Right atrium auricular region (tissue), 2 donors: ENCODE measurements around the gene ZNF674. TPM values are rescaled to one million over a fixed set of nuclear protein-coding genes. Genes with fewer than 3 reads are reported as not detected.
A peak's percentile ranks its signal among the peaks of the same experiment; 100 is the strongest.

ENCODE experiments used
- DNase-seq: peaks from one replicate; pipeline ENCODE4 v3.0.0-alpha.2; 2019; ENCODE audit warnings: low spot score
- H3K27ac ChIP-seq, 2 donors: fragments of 200-600 bp; sonication (generic); 1 replicate in 1 of 2; 2 replicates in 1 of 2; pipeline ENCODE4 v1.5.1; 2016 to 2019
- H3K27me3 ChIP-seq, 2 donors: fragments of 200-600 bp; sonication (generic); one replicate each; pipeline versions ENCODE4 v1.5.1 to v1.6.0; 2017 to 2019
- H3K36me3 ChIP-seq: fragments of 200-600 bp; sonication (generic); one replicate; pipeline ENCODE4 v1.5.1; 2016
- H3K4me1 ChIP-seq, 2 donors: fragments of 200-600 bp; sonication (generic); one replicate each; pipeline versions ENCODE4 v1.5.1 to v1.6.0; 2017 to 2019
- H3K4me3 ChIP-seq, 2 donors: fragments of 200-600 bp; sonication (generic); 1 replicate in 1 of 2; 2 replicates in 1 of 2; pipeline ENCODE4 v1.5.1; 2017 to 2019; ENCODE audit warnings: mild to moderate bottlenecking in 1 of 2, moderate library complexity in 1 of 2
- H3K9me3 ChIP-seq, 2 donors: fragments of 200-600 bp; sonication (generic); one replicate each; pipeline ENCODE4 v1.5.1; 2019
- CTCF ChIP-seq, 2 donors: fragments of 200-600 bp; sonication (generic); IDR thresholded peaks; one replicate each; pipeline ENCODE4 v1.5.1; 2019; ENCODE audit warnings: antibody characterized with exemption in 2 of 2
- total RNA-seq, 2 donors: library from RNA; depleted of rRNA; stranded (reverse); fragments of >200 nt; gene quantifications; one replicate each; pipeline ENCODE4 v1.1.0, GENCODE V29; 2016

ZNF674 gene
- total RNA-seq, 2 donors from 2014 or later: 2.4 to 2.9 TPM

- H3K27ac ChIP-seq: peak overlapping the region in 1 of 2 donors; percentile 63
- DNase-seq: no peak
- no peaks in the 10 kb centered on the region for H3K36me3 ChIP-seq
- no peak for TF ChIP-seq CTCF (IDR thresholded peaks at IDR 0.05)
- no peaks in the 10 kb centered on the region for H3K9me3 ChIP-seq
- no peak overlapping the region for H3K4me3 ChIP-seq
- H3K4me1 ChIP-seq: peaks cover 0 to 30% of the 10 kb centered on the region in 2 donors
- no peaks in the 10 kb centered on the region for H3K27me3 ChIP-seq
These were observed 39.5 kb upstream of the ZNF674 start for GRCh38 chrX:46584736-46585135.

DNA sequence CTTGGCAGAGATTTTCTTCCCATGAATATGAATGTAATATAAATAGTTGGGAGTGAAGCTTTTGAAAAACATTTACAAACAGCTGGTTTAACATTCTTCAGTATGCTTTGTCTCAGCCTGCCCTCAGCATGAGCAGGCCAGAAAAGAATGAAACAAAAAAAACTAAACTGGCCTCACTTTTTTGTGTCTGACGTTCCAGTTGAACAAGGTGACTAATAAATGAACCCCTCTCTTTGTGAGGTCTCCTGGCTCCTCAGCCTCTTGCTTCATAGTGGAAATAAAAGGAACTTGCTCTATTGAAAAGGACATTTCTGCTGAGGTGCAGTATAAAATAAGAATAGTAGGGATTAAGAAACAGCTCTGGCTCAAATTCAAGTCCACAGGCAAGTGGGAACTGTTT is 37.7 kb upstream of the ZNF674 start:
- DNase-seq: no peak
- no peak for TF ChIP-seq CTCF (IDR thresholded peaks at IDR 0.05)
- peaks cover 0 to 21% of the 10 kb centered on the region in 2 donors for H3K4me1 ChIP-seq
- H3K27me3 ChIP-seq: no peaks in the 10 kb centered on the region
- peak overlapping the region; percentile 8 to 63 for H3K27ac ChIP-seq
- no peak overlapping the region for H3K4me3 ChIP-seq
- no peaks in the 10 kb centered on the region for H3K36me3 ChIP-seq
- no peaks in the 10 kb centered on the region for H3K9me3 ChIP-seq

DNA sequence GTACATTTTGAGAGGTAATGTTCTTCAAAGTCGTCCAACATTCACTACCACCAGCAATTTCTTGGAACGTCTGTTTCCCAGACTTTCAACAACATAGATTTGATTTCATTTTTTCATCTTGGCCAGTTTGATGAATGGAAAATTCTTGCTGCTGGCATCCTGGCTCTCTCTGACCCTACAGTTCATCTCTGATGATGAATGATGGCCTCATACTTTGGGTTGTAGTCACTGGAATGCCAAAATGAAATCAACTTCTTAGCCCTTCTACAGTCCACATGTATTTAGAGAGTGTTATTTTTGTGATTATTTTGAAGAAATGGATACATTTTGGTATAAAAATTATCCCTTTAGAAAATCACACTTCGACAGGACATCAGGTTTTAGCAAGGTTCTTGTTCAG is 37.1 kb upstream of the ZNF674 start:
- Histone ChIP-seq H3K27ac (peak overlapping the region; percentile 12 to 63), H3K27me3 (no peaks in the 10 kb centered on the region), H3K4me3 (no peak overlapping the region), H3K4me1 (peaks cover 0 to 21% of the 10 kb centered on the region in 2 donors), H3K36me3 (no peaks in the 10 kb centered on the region), H3K9me3 (no peaks in the 10 kb centered on the region)
- DNase-seq: no peak
- no peak for TF ChIP-seq CTCF (IDR thresholded peaks at IDR 0.05)

GRCh38 chrX:46580613-46581012 is 35.4 kb upstream of the ZNF674 start:
- no peak for TF ChIP-seq CTCF (IDR thresholded peaks at IDR 0.05)
- Histone ChIP-seq H3K27me3 (no peaks in the 10 kb centered on the region), H3K9me3 (no peaks in the 10 kb centered on the region), H3K36me3 (no peaks in the 10 kb centered on the region), H3K4me3 (no peak overlapping the region), H3K27ac (no peak overlapping the region), H3K4me1 (peaks cover 0 to 16% of the 10 kb centered on the region in 2 donors)
- no peak for DNase-seq

GRCh38 chrX:46579250-46579649 is 34.0 kb upstream of the ZNF674 start:
- Histone ChIP-seq H3K27me3 (no peaks in the 10 kb centered on the region), H3K4me1 (peaks cover 0 to 16% of the 10 kb centered on the region in 2 donors), H3K36me3 (no peaks in the 10 kb centered on the region), H3K27ac (no peak overlapping the region), H3K9me3 (no peaks in the 10 kb centered on the region), H3K4me3 (no peak overlapping the region)
- DNase-seq: no peak
- no peak for TF ChIP-seq CTCF (IDR thresholded peaks at IDR 0.05)
